Measurements from ENCODE around the gene C17orf78. TPM values are rescaled to one million over a fixed set of nuclear protein-coding genes. Genes with fewer than 3 reads are reported as not detected.

The C17orf78 gene
- total and polyA plus RNA-seq, 2 of the 8 experiments (the other 6 are each of a cell fraction or from before 2014, with no cell fraction given) = not detected

GRCh38 chr17:37388266-37388665, 12.5 kb downstream of the C17orf78 start:
- no peak overlapping the region for H2BK15ac ChIP-seq (ENCODE audit: low read length)
- no peak overlapping the region for H3K27ac ChIP-seq (ENCODE audit: low read depth, low read length)
- no peak overlapping the region for H3K4me3 ChIP-seq (ENCODE audit: extremely low read depth in 1 of 4, insufficient read depth in 2 of 4, low read depth in 3 of 4, low read length in 4 of 4)
- H4K8ac ChIP-seq (ENCODE audit: extremely low read depth, insufficient read depth, low read length) = no peak overlapping the region
- no peaks in the 10 kb centered on the region for H3K36me3 ChIP-seq (ENCODE audit: control insufficient read depth in 2 of 4, insufficient read depth in 4 of 4, low read length in 3 of 4)
- FAIRE-seq = no peak
- TF ChIP-seq KDM1A (IDR thresholded peaks at IDR 0.05; ENCODE audit: borderline replicate concordance, low read length) = no peak
- no peaks in the 10 kb centered on the region for H3K23me2 ChIP-seq (ENCODE audit: low read depth, low read length)
- no peaks in the 10 kb centered on the region for H3K4me1 ChIP-seq (replicated peaks in 1 of 4; ENCODE audit: control insufficient read depth in 3 of 4, insufficient read depth in 4 of 4, low read length in 3 of 4)
- H3K79me1 ChIP-seq (ENCODE audit: low read depth, low read length) = no peaks in the 10 kb centered on the region
- no peak overlapping the region for H3K9ac ChIP-seq (replicated peaks in 1 of 4; ENCODE audit: extremely low read depth in 1 of 4, low read depth in 3 of 4, low read length in 3 of 4)
- POLR2A ChIA-PET (ENCODE audit: partially characterized antibody) = interaction anchor here (2.5 kb wide), 1 partner anchor 19 kb away, joined by 7 read pairs; the partner anchor contains the start of genes ACACA and TADA2A
- H2BK20ac ChIP-seq (ENCODE audit: low read length) = no peak overlapping the region
- H4K5ac ChIP-seq (ENCODE audit: insufficient read length, low read depth, low read length) = no peak overlapping the region
- H2BK120ac ChIP-seq (replicated peaks; ENCODE audit: low read depth, low read length) = no peak overlapping the region
- H3K4ac ChIP-seq (replicated peaks; ENCODE audit: insufficient read length, low read depth, low read length) = no peak overlapping the region
- no peak overlapping the region for H2AFZ ChIP-seq (ENCODE audit: low read length)
- no peak overlapping the region for H3K23ac ChIP-seq (ENCODE audit: insufficient read length)
- no peak overlapping the region for H3K4me2 ChIP-seq (ENCODE audit: insufficient read depth in 1 of 2, low read depth in 2 of 2, low read length in 2 of 2)
- H2BK5ac ChIP-seq (ENCODE audit: low read depth, low read length) = no peak overlapping the region
- H3K9me3 ChIP-seq (ENCODE audit: insufficient read depth in 2 of 2, low read depth in 1 of 2, low read length in 1 of 2) = no peaks in the 10 kb centered on the region
- no peaks in the 10 kb centered on the region for H4K20me1 ChIP-seq (replicated peaks in 1 of 2; ENCODE audit: control insufficient read depth in 1 of 2, insufficient read depth in 2 of 2, low read length in 2 of 2)
- no peak overlapping the region for H2BK12ac ChIP-seq (ENCODE audit: low read depth, low read length)
- H4K91ac ChIP-seq (replicated peaks; ENCODE audit: insufficient read length, low read length) = no peak overlapping the region
- H3K18ac ChIP-seq (ENCODE audit: extremely low read depth, low read length) = no peak overlapping the region
- CTCF ChIA-PET (ENCODE audit: partially characterized antibody) = interaction anchor here (0.9 to 9.1 kb wide), 2 partner anchors 14 to 181 kb away, joined by 3 to 126 read pairs; partner anchors contain the start of gene C17orf78
- no peak for DNase-seq (ENCODE audit: low read depth in 1 of 2, low spot score in 2 of 2)
- no peak overlapping the region for H3K14ac ChIP-seq (ENCODE audit: insufficient read length)
- H3K56ac ChIP-seq (replicated peaks; ENCODE audit: insufficient read length, low read depth, low read length) = no peak overlapping the region
- WGBS, 2 experiments (ENCODE audit: extremely low coverage in 1 of 2, insufficient coverage in 1 of 2, insufficient read length in 1 of 2, insufficient replicate concordance in 2 of 2, low coverage in 1 of 2, low lambda C conversion rate in 2 of 2, missing lambda C conversion rate in 1 of 2) = 90% methylated on average over 3 of the region's 3 CpGs; no CpG with 5 or more reads in 1 of the 2 experiments
- no peak overlapping the region for H2AK5ac ChIP-seq (ENCODE audit: low read depth, low read length)
- H3K27me3 ChIP-seq (replicated peaks in 1 of 4; ENCODE audit: control insufficient read depth in 3 of 4, extremely low read depth in 1 of 4, insufficient read depth in 3 of 4, low read length in 3 of 4) = no peaks in the 10 kb centered on the region
- no peaks in the 10 kb centered on the region for H3K79me2 ChIP-seq (ENCODE audit: control insufficient read depth in 1 of 2, insufficient read depth in 2 of 2, low read length in 2 of 2)

All from H1 (cell line).